ENCODE data around the gene FMNL1. TPM values are rescaled to one million over a fixed set of nuclear protein-coding genes. Genes with fewer than 3 reads are reported as not detected.

The FMNL1 gene
- polyA plus RNA-seq, 1 experiment, result 1.1 TPM

DNA sequence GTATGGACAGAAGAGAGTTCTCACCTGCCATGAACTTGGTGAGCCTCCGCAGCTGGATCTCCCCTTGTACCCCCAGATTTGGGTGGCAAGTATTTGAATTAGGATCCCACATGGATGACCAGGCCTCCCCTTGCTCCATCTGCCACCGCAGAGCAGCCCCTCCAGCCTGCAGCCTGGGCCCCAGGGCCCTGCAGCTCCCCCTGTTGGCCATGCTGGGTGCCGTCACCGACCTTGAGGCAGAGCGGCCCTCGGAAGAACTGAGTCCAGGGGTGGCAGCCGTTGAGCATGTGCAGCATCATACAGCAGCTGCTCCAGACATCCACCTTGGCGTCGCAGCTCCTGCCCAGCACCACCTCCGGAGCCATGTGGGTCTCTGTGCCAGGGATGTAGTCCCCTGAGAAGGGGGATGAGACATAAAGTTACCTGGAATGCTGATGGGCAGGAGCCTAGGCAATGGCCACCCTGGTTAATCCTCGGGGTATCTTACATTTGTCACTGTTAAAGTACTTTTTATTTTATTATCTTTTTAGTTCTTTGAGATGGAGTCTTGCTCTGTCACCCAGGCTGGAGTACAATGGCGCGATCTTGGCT lies 49.2 kb downstream of the FMNL1 start:
- POLR2A ChIA-PET, result no interaction called here
- peak; percentile 53 for TF ChIP-seq CTCF (IDR thresholded peaks at IDR 0.05; ENCODE audit: low read depth, low read length)
- no peak for DNase-seq (ENCODE audit: low read depth, low spot score)
- Histone ChIP-seq H3K27ac (ENCODE audit: low read depth, low read length) (no peak overlapping the region), H3K4me3 (ENCODE audit: low read depth, low read length) (no peak overlapping the region), H3K9me3 (ENCODE audit: control insufficient read depth, insufficient read depth, low read length) (no peaks in the 10 kb centered on the region), H3K27me3 (ENCODE audit: control insufficient read depth, insufficient read depth, low read length) (no peaks in the 10 kb centered on the region)
- CTCF ChIA-PET, result interaction anchor here (1.5 kb wide), 1 partner anchor 115 kb away, joined by 7 read pairs; no protein-coding TSS in a partner anchor

- no peak for DNase-seq (ENCODE audit: low read depth, low spot score)
- H3K4me3 ChIP-seq (ENCODE audit: low read depth, low read length), result no peak overlapping the region
- no peaks in the 10 kb centered on the region for H3K27me3 ChIP-seq (ENCODE audit: control insufficient read depth, insufficient read depth, low read length)
- ChIA-PET CTCF (interaction anchor here (1.5 kb wide), 1 partner anchor 114 kb away, joined by 7 read pairs; no protein-coding TSS in a partner anchor), POLR2A (no interaction called here)
- no peak for TF ChIP-seq CTCF (IDR thresholded peaks at IDR 0.05; ENCODE audit: low read depth, low read length)
- no peak overlapping the region for H3K27ac ChIP-seq (ENCODE audit: low read depth, low read length)
- H3K9me3 ChIP-seq (ENCODE audit: control insufficient read depth, insufficient read depth, low read length), result no peaks in the 10 kb centered on the region
These were observed 49.9 kb downstream of the FMNL1 start for GRCh38 chr17:45271603-45272002.

- DNase-seq (ENCODE audit: low read depth, low spot score), result no peak
- no peak overlapping the region for H3K4me3 ChIP-seq (ENCODE audit: low read depth, low read length)
- no peak for TF ChIP-seq CTCF (IDR thresholded peaks at IDR 0.05; ENCODE audit: low read depth, low read length)
- H3K27me3 ChIP-seq (ENCODE audit: control insufficient read depth, insufficient read depth, low read length), result no peaks in the 10 kb centered on the region
- POLR2A ChIA-PET, result no interaction called here
- H3K27ac ChIP-seq (ENCODE audit: low read depth, low read length), result no peak overlapping the region
- CTCF ChIA-PET, result no interaction called here
- no peaks in the 10 kb centered on the region for H3K9me3 ChIP-seq (ENCODE audit: control insufficient read depth, insufficient read depth, low read length)
These were observed 51.9 kb downstream of the FMNL1 start for GRCh38 chr17:45273551-45273957.

DNA sequence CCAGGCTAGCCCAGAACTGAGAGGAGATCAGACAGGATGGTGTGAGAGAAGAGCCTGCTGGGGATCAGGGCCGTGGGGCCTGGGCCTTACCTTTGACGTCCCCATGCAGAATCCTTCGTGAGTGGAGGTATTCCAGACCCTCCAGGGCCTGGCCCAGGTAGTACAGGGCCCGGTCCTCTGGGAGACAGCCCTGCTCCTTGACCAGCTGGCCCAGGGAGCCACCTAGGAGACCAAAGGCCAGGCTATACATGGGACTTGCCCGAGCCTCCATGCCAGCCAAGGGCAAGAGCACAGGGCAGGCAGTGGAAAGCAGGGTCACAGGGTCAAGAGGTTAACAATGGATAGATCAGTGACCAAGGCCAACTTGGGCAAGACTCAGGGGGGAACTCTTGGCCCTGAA lies 52.3 kb downstream of the FMNL1 start:
- TF ChIP-seq CTCF (IDR thresholded peaks at IDR 0.05; ENCODE audit: low read depth, low read length), result no peak
- no peak overlapping the region for H3K27ac ChIP-seq (ENCODE audit: low read depth, low read length)
- H3K27me3 ChIP-seq (ENCODE audit: control insufficient read depth, insufficient read depth, low read length), result no peaks in the 10 kb centered on the region
- ChIA-PET CTCF (no interaction called here), POLR2A (no interaction called here)
- no peak overlapping the region for H3K4me3 ChIP-seq (ENCODE audit: low read depth, low read length)
- no peaks in the 10 kb centered on the region for H3K9me3 ChIP-seq (ENCODE audit: control insufficient read depth, insufficient read depth, low read length)
- DNase-seq (ENCODE audit: low read depth, low spot score), result no peak

GRCh38 chr17:45276031-45276430 lies 54.3 kb downstream of the FMNL1 start:
- H3K4me3 ChIP-seq (ENCODE audit: low read depth, low read length), result no peak overlapping the region
- no peak for TF ChIP-seq CTCF (IDR thresholded peaks at IDR 0.05; ENCODE audit: low read depth, low read length)
- POLR2A ChIA-PET, result interaction anchor here (0.6 to 2.4 kb wide), 6 partner anchors 12 to 96 kb away, joined by 3 to 13 read pairs (median 6); partner anchors contain the start of gene MAP3K14
- DNase-seq (ENCODE audit: low read depth, low spot score), result peak; percentile 78
- no peaks in the 10 kb centered on the region for H3K9me3 ChIP-seq (ENCODE audit: control insufficient read depth, insufficient read depth, low read length)
- no peaks in the 10 kb centered on the region for H3K27me3 ChIP-seq (ENCODE audit: control insufficient read depth, insufficient read depth, low read length)
- CTCF ChIA-PET, result interaction anchor here (0.6 to 5.5 kb wide), 12 partner anchors 10 to 150 kb away, joined by 3 to 105 read pairs (median 10); partner anchors contain the start of genes ACBD4, FMNL1 and MAP3K14
- H3K27ac ChIP-seq (ENCODE audit: low read depth, low read length), result peak overlapping the region; percentile 39

All from AG04450 (cell line).